Keratinocyte (primary cell): Measurements from ENCODE around the gene CACNG4. TPM values are rescaled to one million over a fixed set of nuclear protein-coding genes. Genes with fewer than 3 reads are reported as not detected.

ENCODE experiments used
- DNase-seq: peaks from one replicate; pipeline ENCODE4 v3.0.0-alpha.2; 2011; ENCODE audit warnings: low read depth, missing footprints, low spot score
- FAIRE-seq: peaks from 2 replicates; lab custom pipeline; 2011; peaks lifted over from hg19 to GRCh38; lab: Jason Lieb, UNC
- H2AFZ ChIP-seq: 2 replicates; pipeline ENCODE4 v1.6.0; 2012; ENCODE audit warnings: low read length, control low read depth, inconsistent platforms; ENCODE audit not compliant: control insufficient read depth
- H3K27ac ChIP-seq: 2 replicates; pipeline ENCODE4 v1.5.1; 2011; ENCODE audit warnings: low read length; ENCODE audit not compliant: control insufficient read depth, insufficient read depth
- H3K27me3 ChIP-seq: 3 replicates; pipeline ENCODE4 v1.6.0; 2011; ENCODE audit warnings: low read length; ENCODE audit not compliant: control insufficient read depth, insufficient read depth; ENCODE audit errors: extremely low read depth
- H3K36me3 ChIP-seq, 2 experiments: 2 replicates in 1 of 2; 3 replicates in 1 of 2; pipeline ENCODE4 v1.5.1; 2011; ENCODE audit warnings: low read length in 2 of 2, mild to moderate bottlenecking in 1 of 2; ENCODE audit not compliant: control insufficient read depth in 2 of 2, insufficient read depth in 2 of 2; ENCODE audit errors: extremely low read depth in 1 of 2
- H3K4me1 ChIP-seq: 3 replicates; pipeline ENCODE4 v1.5.1; 2011; ENCODE audit warnings: low read length; ENCODE audit not compliant: control insufficient read depth, insufficient read depth; ENCODE audit errors: extremely low read depth
- H3K4me2 ChIP-seq: 3 replicates; pipeline ENCODE4 v1.6.0; 2011; ENCODE audit warnings: low read depth, low read length; ENCODE audit not compliant: control insufficient read depth, insufficient read depth; ENCODE audit errors: extremely low read depth
- H3K4me3 ChIP-seq, 3 experiments: fragments of 200-600 bp in 1 of 3; sonication (generic) in 1 of 3; 2 replicates in 2 of 3; 3 replicates in 1 of 3; pipeline ENCODE4 v1.5.1; 2011 to 2016; ENCODE audit warnings: low read length in 3 of 3, mild to moderate bottlenecking in 3 of 3, control low read depth in 2 of 3, inconsistent platforms in 1 of 3, low read depth in 1 of 3, mixed read lengths in 1 of 3, mixed run types in 1 of 3, moderate library complexity in 1 of 3; ENCODE audit not compliant: control insufficient read depth in 2 of 3, insufficient read depth in 2 of 3; ENCODE audit errors: extremely low read depth in 1 of 3
- H3K79me2 ChIP-seq: 2 replicates; pipeline ENCODE4 v1.6.0; 2012; ENCODE audit warnings: low read length; ENCODE audit not compliant: control insufficient read depth, insufficient read depth
- H3K9ac ChIP-seq: 3 replicates; pipeline ENCODE4 v1.6.0; 2011; ENCODE audit warnings: low read length; ENCODE audit not compliant: control insufficient read depth, insufficient read depth; ENCODE audit errors: extremely low read depth
- H3K9me1 ChIP-seq: 3 replicates; pipeline ENCODE4 v1.6.0; 2011; ENCODE audit warnings: low read length; ENCODE audit not compliant: control insufficient read depth, insufficient read depth; ENCODE audit errors: extremely low read depth
- H3K9me3 ChIP-seq: 2 replicates; pipeline ENCODE4 v1.5.1; 2012; ENCODE audit warnings: low read depth, low read length; ENCODE audit not compliant: control insufficient read depth
- H4K20me1 ChIP-seq: 3 replicates; pipeline ENCODE4 v1.6.0; 2011; ENCODE audit warnings: low read length; ENCODE audit not compliant: control insufficient read depth, insufficient read depth; ENCODE audit errors: extremely low read depth
- CTCF ChIP-seq, 3 experiments: IDR thresholded peaks in 1 of 3; conservative IDR thresholded peaks in 1 of 3; optimal IDR thresholded peaks in 1 of 3; 2 replicates in 2 of 3; 3 replicates in 1 of 3; pipeline versions ENCODE3 to v1.5.1; 2011; ENCODE audit warnings: low read length in 3 of 3, mild to moderate bottlenecking in 3 of 3, moderate library complexity in 2 of 3, control low read depth in 1 of 3, inconsistent platforms in 1 of 3; ENCODE audit not compliant: insufficient read depth in 2 of 3; ENCODE audit errors: extremely low read depth in 1 of 3
- EZH2 ChIP-seq: IDR thresholded peaks from one replicate; pipeline ENCODE4 v1.6.1; 2012; ENCODE audit warnings: inconsistent platforms, mild to moderate bottlenecking, low read length, moderate library complexity
- dilution Hi-C: fragments of 300-500 bp; cut with MboI; formaldehyde crosslinking; loops from one replicate; pipeline ENCODE4 v1.7.0; 2020; ENCODE audit warnings: low sequenced_read_pairs; ENCODE audit not compliant: extremely low pct_ligation_motif_present
- polyA plus RNA-seq, 5 experiments: library from polyadenylated mRNA; depleted of rRNA in 3 of 5; stranded (reverse) in 3 of 5; stranded (forward) in 1 of 5; unstranded in 1 of 5; fragments of >200 nt; gene quantifications; 1 replicate in 1 of 5; 2 replicates in 3 of 5; 3 replicates in 1 of 5; pipeline versions ENCODE4 v1.2.1 to v1.2.3, GENCODE V29; 2011 to 2012; ENCODE audit warnings: missing spikeins in 2 of 5, low read depth in 1 of 5, low replicate concordance in 1 of 5

CACNG4 gene
- polyA plus RNA-seq, 1 donor (not counting 4 experiments of a cell fraction or from before 2014, with no cell fraction given), result not detected

GRCh38 chr17:67022451-67022810, 57.9 kb downstream of the CACNG4 start:
- dilution Hi-C loops, result no loop called here

GRCh38 chr17:67024736-67025135, 60.2 kb downstream of the CACNG4 start:
- no peaks in the 10 kb centered on the region for H3K9me1 ChIP-seq
- H3K27me3 ChIP-seq, result peaks cover 13% of the 10 kb centered on the region
- no peaks in the 10 kb centered on the region for H3K9me3 ChIP-seq
- H4K20me1 ChIP-seq, result no peaks in the 10 kb centered on the region
- no peak overlapping the region for H3K9ac ChIP-seq
- H3K4me1 ChIP-seq, result no peaks in the 10 kb centered on the region
- H3K4me2 ChIP-seq, result no peak overlapping the region
- H3K27ac ChIP-seq, result no peak overlapping the region
- dilution Hi-C loops, result no loop called here
- DNase-seq (no peak), FAIRE-seq (no peak)
- TF ChIP-seq CTCF (optimal IDR thresholded peaks at IDR 0.05 in 1 of 3, IDR thresholded peaks at IDR 0.05 in 1 of 3, conservative IDR thresholded peaks at IDR 0.05 in 1 of 3; ENCODE audit: extremely low read depth in 1 of 3, insufficient read depth in 2 of 3, low read length in 3 of 3), result no peak
- TF ChIP-seq EZH2, result no peak
- no peaks in the 10 kb centered on the region for H3K36me3 ChIP-seq
- no peaks in the 10 kb centered on the region for H3K79me2 ChIP-seq
- H3K4me3 ChIP-seq, result no peak overlapping the region
- H2AFZ ChIP-seq, result no peak overlapping the region

More at GRCh38 chr17:67022451-67022810, 57.9 kb downstream of the CACNG4 start:
- Histone ChIP-seq H3K79me2 (no peaks in the 10 kb centered on the region), H3K27ac (no peak overlapping the region), H3K9me3 (no peaks in the 10 kb centered on the region), H3K9me1 (no peaks in the 10 kb centered on the region), H3K4me3 (no peak overlapping the region), H3K27me3 (peaks cover 13% of the 10 kb centered on the region), H4K20me1 (no peaks in the 10 kb centered on the region), H3K36me3 (no peaks in the 10 kb centered on the region), H3K4me1 (no peaks in the 10 kb centered on the region), H3K9ac (no peak overlapping the region), H3K4me2 (no peak overlapping the region), H2AFZ (no peak overlapping the region)
- DNase-seq, result no peak
- no peak for FAIRE-seq
- TF ChIP-seq CTCF (optimal IDR thresholded peaks at IDR 0.05 in 1 of 3, IDR thresholded peaks at IDR 0.05 in 1 of 3, conservative IDR thresholded peaks at IDR 0.05 in 1 of 3; ENCODE audit: extremely low read depth in 1 of 3, insufficient read depth in 2 of 3, low read length in 3 of 3) (no peak), EZH2 (no peak)
